GM18861 (cell line): ENCODE measurements around the gene ABCC4.
A peak's percentile ranks its signal among the peaks of the same experiment; 100 is the strongest.

Experiments used
- ATAC-seq: cut with Tn5 transposase; IDR thresholded peaks from one replicate; pipeline ENCODE4 v1.9.1; 2021; ENCODE audit not compliant: unreplicated experiment

The ABCC4 gene

DNA sequence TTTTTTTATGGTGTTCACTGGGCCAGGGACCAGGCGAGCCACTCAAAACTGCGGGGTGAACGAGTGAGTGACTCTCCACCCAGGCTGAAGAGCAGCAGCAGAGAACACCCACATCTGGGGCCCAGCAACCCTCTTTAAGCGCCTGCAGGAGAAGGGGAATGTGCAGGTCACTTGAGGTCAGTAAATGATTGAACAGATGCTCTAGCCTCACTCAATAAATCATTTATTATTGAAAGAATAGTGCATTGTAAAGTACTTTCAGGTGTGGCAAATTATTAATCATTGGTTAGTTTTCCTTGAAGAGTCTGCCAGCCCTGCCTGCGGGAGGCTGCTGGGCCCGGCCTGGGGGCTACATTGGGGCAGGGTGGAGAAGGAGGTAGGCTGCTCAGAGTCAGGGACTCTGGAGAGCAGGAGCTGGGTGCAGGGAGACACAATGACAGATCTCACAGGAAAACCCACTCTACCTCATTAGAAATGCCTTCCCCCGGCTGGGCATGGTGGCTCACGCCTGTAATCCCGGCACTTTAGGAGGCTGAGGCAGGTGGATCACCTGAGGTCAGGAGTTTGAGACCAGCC is 42.5 kb downstream of the ABCC4 start:
- ATAC-seq, result peak; percentile 78

DNA sequence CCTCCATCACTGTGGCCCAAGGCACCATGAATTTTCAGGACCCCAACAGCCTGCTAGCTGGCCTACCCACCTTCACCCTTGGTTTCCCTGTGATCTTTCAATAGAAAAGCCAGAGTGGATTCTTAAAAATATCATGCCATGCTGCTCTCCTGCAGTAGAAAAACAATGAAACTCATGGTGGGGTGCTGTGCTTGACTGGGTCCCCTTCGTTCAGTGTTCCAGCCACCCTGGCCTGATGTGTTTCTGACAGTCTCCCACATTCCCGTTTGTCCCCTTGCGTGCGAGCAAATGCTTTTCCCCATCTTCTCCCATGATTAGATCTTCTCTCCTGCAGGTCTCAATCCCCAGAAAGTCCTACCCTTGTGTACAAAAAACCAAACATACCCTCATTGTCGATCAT is 43.2 kb downstream of the ABCC4 start:
- ATAC-seq, result no peak

DNA sequence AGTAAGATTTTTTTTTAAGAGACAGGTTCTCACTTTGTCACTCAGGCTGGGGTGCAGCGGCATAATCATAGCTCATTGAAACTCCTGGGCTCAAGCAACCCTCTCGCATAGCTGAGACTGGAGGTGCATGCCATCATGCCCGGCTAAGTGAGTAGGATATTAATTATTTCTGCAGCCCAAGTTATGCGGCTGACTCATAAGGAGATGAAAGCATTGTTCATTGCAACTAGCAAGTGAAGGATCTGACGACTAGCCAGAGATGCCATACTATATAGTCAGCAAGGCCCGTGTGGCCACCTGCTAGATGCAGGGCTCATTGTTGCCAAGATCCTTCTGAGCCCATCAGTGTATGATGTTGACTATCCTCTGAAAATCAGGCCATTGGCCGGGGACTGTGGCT is 45.2 kb downstream of the ABCC4 start:
- no peak for ATAC-seq

DNA sequence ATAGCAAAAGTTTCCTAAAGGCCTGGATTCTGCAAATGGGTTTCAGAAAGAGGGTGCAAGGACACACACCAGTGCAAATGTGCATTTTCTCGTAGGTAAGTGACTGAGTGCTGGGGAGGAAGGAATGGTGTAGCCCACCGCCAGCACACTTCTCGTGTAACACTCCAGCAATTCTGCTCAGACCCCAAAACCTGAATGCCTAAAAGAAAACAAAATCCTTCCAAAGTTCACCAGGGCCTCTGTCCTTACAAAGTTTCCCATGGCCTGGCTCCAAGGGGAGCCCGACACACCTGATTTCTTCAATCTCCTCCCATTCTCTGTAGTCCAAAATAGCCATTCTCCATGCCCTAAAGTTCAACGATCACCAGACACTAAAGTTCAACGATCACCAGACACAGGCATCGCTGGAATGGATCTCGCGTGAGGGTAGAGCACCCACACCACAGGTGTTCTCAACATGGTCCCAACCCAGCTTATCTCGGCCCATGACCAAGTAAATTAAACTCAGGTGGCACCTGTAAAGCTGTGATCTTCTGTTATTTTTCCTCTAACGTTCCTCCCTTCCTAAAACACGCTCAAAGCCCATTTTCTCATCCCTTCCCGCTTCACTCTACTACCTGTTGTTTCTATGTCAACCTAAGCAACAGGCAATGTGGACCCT is 46.0 kb downstream of the ABCC4 start:
- ATAC-seq, result no peak

DNA sequence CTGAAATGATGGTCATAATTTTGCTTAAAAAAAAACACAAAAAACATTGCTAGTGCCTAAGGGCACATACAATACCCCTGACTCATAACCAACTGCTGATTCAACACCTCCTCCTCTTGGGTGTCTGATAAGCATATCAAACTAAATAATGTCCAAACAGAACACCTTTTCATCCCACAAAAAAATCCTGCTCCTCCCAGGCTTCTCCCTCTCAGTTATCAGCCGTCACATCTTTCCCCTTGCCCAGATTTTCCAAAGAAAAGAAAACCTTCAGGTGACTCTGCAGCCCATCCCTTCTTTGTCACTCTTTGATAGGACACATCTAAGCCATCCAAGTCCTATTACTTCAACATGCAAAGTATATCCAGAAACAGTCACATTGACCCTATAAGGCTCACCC is 46.9 kb downstream of the ABCC4 start:
- no peak for ATAC-seq

DNA sequence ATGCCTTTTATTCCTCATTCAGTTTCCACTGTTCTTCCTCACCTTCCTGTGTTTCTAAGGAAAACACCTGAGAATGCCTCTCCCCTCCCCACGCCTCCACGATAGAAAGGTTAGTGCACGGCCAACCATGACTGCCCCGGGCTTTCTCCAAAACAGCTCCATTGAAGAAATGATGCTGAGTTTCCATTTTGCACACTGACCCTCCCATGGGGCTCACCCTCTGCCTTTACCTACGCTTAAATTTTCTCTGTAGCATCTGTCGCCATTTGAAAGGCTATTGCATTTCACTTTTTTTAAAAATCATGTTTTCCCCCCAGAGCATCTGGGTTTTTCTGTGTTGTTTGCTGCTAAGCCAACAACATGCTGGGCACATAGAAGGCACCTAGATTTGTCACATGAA is 48.2 kb downstream of the ABCC4 start:
- ATAC-seq, result no peak

DNA sequence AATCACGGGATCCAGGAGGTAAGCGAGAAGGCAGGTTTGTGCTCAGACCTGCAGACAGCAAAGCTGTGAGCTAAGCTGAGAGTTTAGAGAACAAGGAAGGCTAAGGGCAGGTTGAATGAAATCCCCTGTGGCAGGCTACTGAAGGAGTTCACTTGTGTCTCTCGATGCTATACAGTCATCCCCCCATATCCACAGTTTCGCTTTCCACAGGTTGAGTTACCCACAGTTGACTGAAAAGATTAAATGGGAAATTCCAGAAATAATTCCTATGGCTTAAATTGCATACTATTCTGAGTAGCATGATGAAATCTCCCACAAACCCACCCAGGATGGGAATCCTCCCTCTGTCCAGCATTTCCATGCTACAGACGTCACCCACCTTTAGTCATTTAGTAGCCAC is 49.6 kb downstream of the ABCC4 start:
- no peak for ATAC-seq

DNA sequence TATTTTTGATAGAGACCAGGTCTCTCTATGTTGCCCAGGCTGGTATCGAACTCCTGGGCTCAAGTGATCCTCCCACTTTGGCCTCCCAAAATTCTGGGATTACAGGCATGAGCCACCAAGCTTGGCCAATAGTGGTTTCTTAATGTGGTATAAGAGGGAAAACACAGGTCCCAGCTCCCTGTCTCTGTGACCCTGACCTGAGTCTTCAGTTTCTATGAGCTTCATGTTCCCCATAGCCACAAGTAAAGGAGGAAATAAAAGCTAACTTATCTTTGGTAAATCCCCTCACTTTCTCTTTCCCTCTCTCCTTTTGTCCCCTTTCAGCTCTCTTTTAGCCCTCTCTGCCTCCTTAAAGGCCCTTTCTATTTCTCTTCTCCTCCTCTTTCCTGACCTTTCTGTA is 50.3 kb downstream of the ABCC4 start:
- ATAC-seq, result peak; percentile 50

DNA sequence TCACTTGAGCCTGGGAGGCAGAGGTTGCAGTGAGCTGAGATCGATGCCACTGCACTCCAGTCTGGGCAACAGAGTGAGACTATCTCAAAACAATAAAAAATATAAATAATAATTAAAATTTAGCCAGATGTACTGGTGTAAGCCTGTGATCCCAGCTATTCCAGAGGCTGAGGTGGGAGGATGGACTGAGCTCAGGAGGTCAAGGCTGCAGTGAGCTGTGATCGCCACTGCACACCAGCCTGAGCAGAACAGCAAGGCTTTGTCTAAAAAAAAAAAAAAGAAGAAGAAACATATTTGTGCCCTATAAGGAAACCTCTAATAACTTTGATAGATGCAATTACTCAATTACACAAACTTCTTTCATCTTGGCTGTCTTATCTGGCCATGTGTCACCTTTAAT is 52.3 kb downstream of the ABCC4 start:
- ATAC-seq, result no peak

DNA sequence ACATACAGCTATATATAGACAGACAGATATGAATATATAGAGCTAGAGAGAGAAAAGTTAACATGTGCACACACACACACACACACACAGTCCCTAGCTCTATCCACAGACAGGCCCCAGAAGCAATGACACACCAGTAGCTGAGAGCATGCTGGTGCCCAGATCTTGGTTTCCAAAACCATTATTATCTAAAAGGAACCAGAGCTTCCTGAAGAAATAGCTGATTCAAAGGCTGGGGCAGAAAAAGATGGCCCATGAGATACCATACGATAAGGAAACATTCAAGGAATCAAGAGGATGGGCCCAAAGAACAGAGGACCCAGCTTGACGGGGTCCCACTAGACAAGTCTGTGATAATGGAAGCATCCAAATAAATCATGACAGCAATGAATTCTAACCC is 53.4 kb downstream of the ABCC4 start:
- no peak for ATAC-seq

DNA sequence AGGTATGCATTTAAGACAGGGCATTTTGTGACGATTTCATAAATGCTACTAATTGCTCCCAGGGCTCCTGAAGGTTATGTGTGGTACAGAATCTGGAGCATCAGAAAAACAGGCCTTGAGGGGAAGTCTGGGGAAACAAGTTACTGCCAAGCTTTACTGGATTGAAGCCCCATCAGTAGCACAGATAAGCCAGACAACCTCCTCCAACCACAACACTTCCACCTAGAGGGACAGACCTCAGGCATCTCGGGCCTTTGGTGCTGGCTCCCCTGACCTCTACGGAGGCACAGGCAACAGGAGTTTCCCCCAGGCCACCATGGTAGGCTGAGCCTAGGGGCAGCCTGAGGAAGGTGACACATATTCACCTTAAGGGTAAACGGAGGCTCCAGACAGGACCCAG is 54.1 kb downstream of the ABCC4 start:
- no peak for ATAC-seq

DNA sequence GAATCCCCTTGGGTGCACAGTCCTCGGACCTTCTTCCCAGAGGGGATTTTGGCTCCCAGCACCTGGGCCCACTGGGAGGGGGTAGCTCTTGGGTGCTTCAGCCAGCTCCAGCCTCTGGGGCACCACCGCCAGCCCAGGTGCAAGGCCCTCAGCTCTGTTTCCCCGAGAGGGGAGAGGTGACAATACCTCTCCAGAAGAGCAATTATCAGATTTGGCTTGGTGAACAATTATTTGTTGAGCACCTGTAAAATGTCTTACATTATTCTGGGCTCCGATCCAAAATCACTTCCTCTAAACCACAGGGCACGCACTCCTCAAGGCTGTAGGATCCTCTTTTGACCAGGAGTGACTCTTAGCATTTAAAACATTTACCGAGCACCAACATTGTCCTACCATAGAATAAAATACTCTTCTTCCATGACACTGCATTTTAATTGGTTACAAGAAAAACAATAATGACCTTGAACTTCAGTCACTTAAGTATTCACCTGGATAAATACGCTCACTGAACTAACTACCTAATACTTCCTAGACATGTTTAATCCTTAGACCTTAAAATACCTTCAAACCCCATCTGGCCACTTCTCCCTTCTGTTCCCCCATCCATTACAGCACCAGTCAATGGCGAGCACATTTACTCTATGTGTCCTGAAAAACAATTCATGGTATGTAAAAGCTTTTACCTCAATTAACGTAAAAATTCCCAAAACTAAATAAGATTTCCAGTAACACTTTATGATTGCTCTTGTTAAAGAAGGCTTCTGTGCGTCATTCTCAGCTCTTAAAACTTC is 54.8 kb downstream of the ABCC4 start:
- no peak for ATAC-seq

DNA sequence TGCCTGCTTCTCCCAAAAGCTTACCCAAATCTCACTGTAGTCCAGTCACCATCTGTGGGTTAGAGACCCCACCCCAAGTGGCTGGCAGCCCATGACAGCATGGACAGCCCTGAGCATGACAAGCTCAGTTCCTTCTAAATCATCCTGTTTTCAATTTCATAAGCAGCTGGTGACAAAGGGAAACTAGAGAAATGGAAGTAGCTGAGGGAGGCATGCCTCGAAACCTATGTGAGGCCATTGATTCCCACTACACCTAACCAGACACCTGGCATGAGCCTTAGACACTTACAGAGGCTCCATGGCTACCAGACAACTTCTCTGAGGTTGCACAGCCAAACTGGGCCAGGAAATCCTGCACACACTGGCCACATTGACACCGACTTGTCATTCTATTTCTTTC is 56.2 kb downstream of the ABCC4 start:
- ATAC-seq, result no peak

DNA sequence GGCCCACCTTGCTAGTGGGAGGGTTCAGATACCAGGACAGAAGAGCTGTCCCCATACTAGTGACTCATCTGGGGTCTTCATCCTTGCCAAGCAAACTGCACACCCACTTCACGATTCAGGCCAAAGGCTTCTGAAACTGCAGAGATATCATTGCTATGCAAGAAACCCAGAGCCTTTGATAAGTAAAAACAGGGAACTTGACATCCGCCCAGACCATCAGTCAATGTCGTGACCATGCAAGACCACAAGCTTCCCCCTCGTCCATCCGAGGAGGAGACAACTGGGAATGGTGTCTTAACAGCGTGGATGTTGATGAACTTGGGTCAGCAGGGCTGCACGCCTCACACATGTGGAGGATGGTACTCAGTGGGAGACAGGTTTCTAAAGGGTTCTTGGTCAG is 58.0 kb downstream of the ABCC4 start:
- ATAC-seq, result no peak

DNA sequence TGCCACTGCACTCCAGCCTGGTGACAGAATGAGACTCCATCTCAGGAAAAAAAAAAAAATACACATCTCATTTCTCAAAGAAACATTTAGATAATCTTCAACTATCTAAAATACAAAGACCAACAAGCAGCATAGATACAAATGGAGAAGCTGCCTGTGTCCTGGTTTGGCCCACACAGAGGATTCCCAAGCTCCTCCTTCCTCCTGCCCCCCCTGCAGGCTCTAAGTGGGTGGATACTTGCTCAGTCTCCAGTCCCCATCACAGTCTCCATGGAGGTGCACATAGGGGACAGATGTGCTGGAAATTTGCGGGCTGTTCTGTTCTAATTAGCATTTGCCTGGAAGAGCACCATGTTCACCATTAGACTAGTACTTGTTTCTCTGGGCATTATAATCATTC is 59.9 kb downstream of the ABCC4 start:
- ATAC-seq, result no peak

DNA sequence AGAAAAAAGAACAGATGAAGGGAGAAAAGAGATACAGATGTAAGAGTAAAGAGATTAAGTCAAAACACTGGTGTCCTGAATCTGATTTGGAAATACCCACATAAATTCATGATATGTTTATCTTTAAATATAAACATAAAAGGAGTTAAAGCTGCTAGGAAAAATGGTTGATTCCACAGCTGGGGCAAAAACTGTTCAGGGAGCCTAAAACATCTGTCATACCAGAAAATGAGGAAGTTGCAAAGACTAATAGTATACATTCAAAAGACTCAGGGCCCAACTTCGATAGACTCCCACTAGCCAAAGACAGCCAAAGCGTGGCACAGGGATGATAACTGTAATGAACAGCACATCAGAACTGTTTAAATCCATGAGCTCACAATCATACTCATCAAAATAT is 62.0 kb downstream of the ABCC4 start:
- peak; percentile 56 for ATAC-seq

DNA sequence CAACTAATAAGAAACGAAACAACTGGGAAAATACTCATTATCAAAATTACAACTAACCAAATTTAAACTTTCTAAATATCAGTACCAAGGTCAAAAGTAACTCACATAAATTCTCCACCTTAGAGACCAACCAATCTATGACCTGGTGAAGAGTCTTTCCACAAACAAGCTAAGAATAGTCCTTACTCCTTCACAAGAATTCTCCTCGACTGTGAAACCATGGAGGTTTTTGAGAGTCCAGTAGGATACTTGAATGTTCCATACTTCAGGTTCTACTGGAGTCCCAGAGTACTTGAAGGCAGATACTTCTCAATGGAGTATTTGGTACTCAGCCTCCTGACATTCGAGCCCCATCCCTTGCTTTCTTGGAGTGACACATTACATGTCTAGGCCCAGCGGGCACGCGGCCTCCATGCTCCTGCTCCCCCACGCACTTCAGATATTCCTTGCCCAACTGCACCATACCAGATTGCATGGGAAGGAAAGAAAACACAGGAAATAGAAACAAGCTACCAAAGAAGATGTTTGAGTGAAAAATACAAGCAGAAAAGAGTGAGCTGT is 63.9 kb downstream of the ABCC4 start:
- ATAC-seq, result no peak

DNA sequence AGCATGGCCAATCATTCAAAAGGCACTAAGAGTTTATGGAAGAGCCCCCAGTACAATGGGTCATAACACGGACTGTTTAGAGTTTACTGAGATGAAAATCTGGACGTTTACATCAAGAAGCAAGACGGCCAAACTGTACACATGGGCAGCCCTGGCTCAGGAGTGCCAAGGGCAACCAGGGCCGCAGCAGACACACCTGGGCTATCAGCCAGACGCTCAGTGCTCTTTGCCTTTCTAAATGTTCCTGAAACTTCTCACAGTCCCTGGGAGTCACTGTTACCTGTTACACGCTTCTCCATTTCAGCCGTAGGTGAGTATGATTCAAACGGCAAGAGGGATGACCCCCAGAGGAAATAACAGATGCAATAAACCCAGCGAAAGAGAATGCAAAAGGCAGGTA is 64.5 kb downstream of the ABCC4 start:
- no peak for ATAC-seq

DNA sequence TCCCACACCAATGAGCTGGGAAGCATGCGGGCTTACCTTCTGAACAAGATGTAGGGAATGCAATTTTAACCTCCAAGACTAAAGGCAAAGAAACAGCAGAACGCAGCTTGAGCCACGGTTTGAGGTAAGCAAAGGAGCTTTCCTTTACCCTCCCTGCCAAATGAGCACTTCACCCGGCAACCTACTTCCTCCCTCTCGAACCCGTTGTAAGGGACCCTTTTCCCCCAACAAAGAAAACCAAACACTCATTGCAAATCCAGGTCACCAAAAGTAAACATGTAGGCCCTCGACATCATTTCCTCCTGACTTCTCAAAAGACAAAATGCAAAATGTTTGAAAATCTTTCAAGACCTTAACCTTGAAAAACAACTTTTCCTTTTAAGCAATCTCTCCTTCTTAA is 65.3 kb downstream of the ABCC4 start:
- no peak for ATAC-seq

DNA sequence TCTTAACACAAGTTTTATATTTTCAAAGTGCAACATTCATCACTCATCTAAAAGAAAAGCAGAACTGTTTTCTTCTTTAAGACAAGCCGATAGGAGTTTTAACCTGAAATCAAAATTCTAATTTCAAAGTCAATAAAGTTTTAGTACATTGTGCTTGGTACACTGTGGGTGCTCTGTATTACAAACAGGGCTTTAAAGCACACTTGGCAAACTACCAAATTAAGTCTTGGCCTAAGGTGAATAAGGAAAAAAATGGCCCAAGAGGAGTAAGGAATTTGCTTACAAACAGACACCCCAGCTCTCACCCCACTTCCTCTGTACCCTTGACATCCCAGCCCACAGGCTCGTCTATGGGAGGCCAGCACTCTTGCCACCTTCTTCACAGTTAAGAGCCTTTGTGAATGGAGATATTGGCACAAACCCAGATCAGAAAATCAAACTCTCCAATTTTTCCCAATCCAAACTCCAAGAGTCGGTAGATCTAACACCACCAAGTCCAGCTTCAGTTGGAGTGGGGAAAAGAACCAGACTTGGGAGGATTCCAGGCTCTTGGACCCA is 66.0 kb downstream of the ABCC4 start:
- ATAC-seq, result no peak

DNA sequence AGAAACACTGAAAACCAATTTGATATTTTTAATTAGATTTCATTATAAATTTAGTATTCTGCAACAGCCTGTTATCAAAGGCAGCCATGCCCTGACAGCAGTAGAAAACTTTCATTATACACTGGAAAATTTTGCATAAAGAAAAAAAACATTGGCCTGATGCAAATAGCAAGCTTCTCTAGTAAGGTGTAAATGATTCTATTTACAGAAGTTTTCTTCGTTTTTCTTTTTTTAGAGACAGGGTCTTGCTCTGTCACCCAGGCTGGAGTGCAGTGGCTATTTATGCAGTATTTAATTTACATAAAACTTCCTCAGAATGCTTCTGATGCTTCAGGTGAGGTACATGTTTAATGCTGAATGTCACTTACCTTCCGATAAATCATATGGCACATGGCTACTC is 67.0 kb downstream of the ABCC4 start:
- ATAC-seq, result peak; percentile 88
